GM19452 (cell line): ENCODE measurements around the gene MPO.
A peak's percentile ranks its signal among the peaks of the same experiment; 100 is the strongest.

ENCODE experiments used
- ATAC-seq: cut with Tn5 transposase; IDR thresholded peaks from one replicate; pipeline ENCODE4 v1.9.1; 2021; ENCODE audit not compliant: unreplicated experiment

MPO gene, protein sequence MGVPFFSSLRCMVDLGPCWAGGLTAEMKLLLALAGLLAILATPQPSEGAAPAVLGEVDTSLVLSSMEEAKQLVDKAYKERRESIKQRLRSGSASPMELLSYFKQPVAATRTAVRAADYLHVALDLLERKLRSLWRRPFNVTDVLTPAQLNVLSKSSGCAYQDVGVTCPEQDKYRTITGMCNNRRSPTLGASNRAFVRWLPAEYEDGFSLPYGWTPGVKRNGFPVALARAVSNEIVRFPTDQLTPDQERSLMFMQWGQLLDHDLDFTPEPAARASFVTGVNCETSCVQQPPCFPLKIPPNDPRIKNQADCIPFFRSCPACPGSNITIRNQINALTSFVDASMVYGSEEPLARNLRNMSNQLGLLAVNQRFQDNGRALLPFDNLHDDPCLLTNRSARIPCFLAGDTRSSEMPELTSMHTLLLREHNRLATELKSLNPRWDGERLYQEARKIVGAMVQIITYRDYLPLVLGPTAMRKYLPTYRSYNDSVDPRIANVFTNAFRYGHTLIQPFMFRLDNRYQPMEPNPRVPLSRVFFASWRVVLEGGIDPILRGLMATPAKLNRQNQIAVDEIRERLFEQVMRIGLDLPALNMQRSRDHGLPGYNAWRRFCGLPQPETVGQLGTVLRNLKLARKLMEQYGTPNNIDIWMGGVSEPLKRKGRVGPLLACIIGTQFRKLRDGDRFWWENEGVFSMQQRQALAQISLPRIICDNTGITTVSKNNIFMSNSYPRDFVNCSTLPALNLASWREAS

DNA sequence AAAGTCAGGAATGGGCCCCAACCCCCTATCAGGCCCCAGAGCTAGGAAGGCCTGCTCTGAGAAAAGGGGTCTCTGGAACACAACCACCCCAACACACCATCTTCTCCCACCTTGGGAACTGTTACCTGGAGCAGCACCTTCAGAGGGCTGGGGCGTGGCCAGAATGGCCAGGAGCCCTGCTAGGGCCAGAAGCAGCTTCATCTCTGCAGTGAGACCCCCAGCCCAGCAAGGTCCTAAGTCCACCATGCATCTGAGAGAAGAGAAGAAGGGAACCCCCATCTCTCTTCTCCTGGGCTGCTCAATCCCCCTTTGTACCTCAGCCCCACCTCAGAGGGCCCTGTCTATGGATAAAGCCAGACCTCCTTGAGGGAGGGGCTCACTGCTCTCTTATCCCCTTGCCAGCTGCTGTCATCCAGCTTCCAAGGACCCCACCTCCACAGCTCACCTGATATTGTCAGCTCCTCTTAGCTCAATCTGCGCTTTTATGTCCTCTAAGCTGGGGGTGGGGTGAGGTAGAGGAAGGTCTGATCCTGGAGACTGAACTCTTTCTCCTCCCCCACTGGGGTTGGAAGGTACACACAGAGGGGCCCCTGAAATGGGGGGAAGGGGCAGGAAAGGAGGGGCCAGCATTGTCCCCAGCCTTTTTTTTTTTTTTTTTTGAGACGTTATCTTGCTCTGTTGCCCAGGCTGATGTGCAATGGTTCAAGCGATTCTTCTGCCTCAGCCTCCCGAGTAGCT, at the start of gene MPO:
Gene MPO, minus strand, starts transcription at position 456 of the 738 bp plus-strand sequence. Its CDS starts 177 bp downstream, at position 279.
- ATAC-seq, result no peak

DNA sequence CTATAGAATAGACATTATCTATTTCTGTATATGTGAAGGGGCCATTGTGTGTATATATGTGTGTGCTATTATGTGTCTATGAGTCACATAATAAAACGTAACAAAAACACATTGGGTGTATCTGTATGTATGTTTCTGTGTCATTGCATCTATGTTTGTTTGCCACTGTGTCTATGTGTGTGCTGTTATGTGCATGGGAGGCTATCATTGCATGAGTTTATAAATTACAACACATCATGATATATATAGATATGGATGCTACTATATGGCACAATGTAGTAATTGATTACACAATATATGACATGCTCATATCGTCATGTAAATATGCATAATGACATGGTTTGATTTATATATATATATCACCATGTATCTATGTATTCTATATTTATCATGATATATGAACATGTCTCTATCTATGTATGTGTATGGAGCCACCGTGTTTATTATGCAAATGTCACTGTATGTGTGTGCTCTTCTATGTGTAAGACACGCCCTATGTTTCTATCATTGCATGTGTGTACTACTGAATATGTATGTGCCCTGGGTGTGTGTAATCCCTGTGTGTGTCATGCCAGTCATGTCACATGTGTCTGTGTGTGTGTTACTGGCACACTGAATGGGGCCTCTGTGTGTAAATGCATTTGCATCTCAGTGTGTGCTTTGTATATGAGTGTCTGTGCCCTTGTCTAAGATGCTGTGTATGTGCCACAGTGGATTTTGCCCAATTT, 49.2 kb upstream of the MPO start:
- peak; percentile 16 for ATAC-seq

DNA sequence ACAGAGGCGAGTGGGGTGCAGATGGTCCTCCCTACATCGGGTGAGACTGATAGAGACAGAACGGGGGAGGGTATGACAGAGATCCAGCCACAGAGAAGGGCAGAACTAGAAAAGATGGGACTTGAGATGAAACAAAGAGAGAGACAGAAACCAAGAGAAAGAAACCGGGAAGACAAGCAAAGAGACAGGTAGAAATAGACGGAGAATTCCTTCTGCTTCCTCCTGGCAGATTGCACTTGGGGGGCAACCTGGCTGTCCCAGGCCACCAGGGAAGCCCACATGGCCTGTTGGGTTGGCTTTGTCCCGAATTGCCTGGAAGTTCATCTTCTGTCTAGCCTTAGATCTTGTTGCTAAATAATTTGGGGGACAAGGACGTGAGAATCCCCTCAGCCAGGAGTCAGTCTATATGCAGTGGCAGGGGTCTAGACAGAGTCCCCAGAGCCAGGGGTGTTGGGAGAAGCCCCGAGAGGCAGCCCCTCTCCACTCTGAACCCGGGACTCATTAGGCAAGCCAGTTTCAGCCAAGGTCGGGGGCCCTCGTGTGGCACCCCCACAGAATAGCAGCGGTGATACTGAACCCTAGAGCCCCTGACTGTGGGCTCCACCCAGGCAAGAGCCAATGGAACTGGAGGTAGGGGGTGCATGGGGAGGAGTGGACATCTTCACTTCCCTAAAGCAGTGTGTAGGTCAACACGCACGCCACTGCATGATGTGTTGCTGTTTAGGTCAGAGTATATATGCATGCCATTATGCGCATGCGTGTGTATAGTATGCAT, 48.5 kb upstream of the MPO start:
- peak; percentile 43 for ATAC-seq

DNA sequence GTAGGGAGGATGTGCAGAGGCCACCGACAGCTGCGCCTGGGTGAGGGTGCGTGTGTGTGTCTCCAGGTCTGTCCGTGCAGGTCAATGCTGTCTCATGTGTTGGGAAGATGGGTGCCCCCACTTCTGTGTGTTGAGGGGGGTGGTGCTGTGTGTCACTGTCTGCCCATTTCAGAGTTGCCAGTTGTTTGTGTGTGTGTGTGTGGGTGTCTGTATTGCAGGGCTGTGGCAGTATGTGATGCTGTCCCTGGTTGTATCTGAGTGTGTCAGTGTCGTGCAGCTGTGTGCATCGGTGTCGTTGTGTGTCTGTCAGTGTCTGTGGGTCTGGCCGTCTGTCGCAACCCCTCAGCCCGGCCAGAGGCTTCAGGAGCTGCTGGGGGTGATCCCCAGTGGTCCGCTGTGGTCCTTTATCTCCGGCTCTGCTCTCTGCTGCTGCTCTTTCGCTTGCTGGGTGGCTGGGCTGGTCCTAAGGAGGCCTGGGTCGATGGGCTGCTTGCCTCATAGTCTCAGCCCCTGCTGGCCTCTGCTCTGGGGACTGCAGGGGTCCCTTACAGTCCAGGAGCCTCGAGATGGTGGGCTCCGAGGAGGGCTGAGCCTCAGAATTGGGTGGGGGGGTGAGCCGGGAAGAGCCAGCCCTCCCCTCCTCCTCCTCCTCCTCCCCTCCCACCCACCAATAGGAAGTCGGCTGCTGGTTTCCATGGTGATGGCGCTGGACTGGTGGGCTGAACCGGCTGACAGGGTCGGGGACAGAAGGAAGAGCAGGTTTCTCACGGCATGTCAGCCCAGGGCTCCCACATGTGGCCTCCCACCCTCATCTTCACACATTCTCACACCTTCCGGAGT, 47.7 kb upstream of the MPO start, which contains the start of gene TSPOAP1:
Gene TSPOAP1, minus strand, starts transcription at position 601 of the 840 bp plus-strand sequence. CDS start 875 bp downstream, outside the sequence.
- peak; percentile 16 for ATAC-seq

DNA sequence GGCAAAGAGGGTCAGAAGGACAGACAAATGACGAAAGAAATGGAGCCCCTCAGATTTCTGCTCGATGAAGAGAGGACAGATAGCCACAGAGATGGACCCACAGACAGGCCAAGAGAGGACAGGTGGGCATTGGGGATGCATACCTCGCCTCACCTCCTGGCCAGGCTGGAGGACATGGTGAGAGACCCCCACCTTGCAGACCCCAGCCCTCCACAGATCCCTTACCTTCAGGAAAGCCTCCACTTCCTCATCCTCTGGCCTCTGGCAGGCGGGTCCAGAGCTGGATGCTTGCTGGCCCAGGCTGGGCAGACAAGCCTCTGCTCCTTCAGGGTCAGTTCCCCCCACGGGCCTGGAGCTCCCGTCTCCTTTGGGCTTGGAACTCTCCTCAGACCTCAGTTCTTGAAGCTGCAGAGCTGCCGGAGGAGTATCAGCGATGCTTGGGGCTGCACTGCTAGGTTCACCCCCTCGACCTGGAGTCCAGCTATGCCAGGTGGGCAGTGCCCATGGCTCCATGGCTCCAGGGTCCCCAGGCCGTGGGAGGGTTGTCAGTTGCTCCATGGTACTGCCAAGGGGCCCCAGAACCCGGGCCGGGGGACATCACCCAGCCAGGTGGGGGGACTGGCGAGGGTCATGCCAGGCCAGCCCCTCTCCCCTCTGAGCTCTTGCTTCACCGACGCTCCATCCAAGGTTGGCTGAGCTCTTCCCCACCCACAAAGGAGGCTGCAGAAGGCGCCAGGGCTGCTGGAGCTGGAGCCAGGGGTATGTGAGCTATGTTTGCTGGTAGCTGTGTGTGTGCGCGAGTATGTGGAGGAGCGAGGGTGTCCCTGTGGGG, 46.8 kb upstream of the MPO start:
- no peak for ATAC-seq

DNA sequence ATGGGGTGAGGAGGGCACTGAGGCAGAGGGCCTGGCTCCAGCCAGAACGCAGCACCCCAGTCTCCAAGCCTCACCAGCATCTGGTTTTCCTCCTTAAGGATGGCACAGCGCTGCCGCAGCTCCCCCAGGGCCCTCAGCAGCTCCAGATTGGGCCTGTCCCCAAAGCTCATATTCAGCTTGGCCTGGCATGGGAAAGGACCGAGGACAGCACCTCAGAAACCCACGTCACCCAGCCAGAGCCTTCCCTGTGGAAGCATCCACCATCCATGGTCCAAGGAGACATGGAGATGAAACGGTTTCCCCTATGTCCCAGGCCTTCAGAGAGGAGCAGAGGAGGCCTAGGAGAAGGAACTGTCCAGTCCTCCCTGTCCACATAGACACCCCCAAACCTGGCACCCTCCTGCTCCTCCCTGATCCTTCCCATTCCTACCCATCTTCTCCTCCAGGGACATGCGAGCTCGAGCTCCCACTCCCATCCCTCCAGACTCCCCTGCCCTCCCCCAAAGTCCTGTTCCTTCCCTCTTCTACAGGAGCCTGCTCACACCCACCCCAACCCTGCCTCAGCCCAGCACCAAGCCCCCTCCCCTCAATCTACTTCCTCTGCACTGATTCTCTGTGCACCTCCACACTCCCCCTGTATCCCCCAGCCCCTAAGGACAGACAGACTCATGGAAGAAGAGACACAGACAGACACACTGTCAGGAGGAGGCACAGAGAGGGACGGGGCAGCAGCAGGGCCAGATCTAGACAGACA, 46.1 kb upstream of the MPO start:
- no peak for ATAC-seq

DNA sequence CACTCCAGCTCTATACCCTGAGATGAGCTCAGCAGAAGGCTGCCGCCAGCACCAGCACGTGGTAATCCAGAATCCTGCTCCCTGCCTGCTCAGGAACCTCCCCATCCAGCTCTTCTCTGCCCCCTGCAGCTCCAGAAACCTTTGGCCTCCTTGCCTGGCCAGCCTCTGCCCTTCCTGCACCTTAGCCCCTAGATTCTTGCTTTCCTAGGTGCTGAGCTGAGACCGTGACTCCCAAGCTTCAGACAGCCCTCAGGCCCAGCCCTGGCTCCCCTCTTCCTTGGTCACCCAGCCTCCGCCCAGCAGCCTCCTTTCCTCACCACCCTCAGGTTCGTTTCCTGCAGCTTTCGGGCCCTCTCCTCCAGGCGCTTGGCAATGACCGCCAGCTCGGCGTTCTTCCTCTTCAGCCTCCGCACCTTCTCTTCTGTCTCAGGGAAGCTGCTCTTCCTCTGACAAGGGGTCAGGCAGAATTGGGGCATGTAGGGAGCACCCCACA, 45.3 kb upstream of the MPO start:
- no peak for ATAC-seq

DNA sequence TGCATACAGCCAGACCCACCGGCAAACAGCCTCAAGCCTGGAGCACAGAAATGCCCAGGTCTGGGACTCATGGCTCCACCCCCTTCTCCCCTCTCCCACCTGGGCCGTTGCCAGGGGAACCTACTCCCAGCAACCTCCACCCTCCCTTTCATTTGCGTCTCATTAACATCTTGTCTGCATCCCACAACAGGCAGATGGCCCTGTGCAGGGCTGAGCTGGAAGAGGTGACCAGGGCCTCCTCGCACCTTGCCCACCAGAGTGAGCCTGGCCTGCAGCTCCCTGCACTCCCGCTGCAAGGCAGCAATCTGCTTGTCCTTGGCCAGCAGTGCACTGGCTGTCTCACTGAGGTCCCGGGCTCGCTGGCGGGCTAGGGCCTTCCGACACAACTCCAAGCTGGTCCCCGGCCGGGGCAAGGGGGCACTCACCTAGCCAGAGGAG, 44.6 kb upstream of the MPO start:
- no peak for ATAC-seq

DNA sequence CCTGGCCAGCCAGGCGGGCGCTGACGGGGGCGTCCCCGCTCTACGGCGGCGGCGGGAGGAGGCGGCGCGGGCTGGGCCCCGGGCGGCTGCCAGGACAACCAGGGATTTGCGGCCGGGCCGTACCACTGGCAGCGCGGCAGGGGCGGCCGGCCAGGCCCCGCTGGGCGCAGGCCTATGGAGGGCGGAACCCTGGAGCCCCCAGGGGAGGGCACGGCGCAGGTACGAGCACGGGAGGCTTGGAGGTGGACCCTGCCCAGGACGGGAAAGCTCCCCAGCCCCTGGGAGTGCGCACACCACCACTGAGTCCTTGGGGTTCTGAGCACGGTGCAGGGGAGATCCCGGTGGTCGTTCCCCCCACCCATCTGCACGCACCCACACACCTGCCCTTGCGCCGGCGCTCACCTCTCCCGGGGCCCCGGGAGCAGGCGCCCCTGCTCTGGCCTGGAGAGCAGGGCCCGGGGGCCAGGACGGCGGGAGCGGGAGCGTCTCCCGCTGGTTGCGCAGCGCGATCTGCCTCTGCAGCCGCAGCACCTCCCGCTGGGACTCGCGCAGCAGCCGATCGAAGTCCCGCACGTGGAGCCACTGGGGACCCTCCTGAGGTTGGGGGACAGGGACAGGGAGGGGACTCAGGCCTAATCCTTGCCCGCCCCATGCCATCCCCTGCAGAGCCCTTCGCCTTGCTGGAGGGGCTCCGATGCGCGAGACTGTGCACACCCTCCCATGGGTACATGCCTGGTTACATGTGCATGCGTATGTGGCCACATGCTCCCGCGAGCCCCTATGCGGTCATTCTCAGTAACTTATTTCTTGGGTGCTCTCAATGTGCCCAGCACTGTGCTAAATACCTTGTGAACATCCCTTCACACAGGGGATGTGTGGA, 43.9 kb upstream of the MPO start:
- no peak for ATAC-seq

DNA sequence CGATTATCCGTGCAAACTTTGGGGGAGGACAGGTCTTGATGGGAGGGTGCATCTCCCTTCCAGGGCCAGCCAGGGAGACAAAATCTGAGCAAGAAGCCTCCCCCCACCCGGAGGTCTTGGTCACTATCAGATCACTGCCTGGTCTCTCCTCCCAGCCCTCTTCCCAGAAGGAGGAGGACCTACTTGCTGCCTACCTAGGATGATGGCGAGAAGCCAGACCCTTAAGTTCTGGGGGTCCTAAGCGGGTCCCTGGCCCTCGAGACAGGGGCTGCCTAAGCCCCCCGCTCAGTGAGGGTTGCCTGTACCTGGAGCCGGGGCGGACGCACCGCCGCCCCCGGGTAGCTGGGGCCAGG, 43.3 kb upstream of the MPO start:
- no peak for ATAC-seq

DNA sequence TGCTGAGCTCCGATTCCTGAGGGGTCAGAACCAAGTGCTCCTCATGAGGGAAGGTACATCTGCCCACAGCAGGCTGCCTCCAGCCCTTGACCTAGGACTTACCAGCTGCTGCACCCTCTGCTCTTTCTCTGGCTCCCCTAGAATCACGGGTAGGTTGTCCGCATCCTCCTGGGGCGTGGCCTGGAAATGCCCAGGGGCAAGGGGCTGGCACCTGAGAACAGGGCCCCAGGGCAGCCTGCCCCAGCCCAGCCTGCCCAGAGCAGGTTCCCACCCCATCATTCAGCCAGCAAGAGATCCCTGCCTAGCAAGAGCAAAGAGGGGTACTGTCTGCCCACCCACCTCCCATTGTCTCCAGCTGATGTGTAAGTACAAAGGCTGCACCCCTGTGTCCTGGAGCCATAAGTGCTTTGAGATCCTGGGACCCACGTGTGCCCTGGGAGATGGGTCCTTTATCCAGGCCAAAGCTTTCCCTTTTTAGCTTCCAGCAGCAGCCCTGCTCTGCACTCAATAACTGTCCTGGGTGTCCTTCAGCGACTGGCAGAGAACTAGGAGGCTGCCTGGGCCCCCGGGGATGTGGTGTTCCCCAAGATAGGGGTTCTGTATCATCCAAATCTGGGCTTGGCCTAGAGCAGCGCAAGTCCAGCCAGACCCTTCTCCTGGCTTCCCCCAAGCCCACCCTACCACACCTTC, 42.8 kb upstream of the MPO start:
- no peak for ATAC-seq

DNA sequence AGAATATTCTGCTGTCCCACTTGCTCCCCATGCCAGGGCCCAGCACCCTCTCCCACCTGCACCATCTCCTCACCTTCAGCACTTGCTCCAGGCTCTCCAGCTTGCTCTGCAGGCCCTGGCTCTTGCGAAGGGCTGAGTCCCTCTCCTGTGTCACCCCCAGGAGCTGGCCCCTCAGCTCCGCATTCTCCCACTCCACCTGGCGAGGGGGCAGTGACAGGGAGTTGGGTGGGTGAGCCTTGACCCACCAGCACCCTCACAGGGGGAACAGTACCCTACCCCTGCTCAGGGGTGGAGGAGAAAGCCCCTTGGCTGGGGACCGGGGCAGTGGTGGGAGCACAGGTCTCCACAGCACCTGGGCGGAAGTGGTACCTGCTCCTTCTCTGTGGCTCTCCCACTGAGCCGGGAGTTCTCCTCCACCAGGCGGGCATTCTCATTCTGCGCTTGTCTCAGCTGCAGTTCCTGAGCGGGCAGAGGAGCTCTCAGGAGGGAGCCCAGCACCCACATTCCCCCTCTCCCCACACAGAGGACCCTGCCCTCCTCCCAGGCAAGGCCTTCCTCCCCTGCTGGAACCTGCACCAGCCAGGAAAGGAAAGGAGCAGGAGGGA, 41.9 kb upstream of the MPO start:
- no peak for ATAC-seq

DNA sequence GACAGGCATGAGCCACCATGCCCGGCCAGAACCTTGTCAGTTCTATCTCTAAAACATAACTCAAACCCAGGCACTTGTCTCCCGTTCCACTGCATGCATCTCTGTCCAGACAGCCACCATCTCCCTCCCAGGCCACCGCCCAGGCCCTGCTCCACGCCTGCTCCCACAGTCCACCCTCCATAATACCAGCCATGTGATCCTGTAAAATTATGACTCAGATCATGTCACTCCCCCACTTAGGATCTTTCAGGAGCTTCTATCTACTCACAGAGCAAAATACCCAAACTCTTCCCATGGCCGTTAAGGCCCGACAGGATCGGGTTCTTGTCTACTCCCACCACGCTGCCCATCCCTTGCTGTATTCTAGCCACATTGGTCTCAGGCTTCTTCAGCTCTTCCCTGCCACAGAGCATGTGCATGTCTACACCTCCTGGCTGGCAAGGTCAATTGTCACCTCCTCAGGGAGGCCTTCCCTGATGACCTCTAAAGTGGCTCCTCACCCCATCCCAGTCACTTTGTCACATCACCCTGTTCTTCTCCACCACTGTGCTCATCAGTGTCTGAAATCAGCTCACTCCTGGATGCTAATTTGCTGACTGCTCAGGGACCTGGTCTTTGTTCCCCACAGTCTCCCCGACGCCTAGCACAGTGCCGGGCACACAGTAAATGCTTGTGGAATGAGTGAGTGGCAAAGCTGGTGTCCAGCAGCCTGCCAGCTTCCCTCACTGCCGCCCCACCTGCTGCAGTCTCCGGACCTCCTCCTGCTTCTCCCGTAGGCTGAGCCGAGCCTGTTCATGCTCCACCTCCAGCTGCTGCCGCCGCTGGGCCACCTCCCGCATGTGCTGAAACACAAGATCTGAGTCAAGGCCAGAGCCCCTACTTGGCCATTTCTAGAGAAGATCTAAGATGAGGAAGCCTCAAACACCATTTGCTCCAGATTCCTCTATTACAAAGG, 41.1 kb upstream of the MPO start:
- ATAC-seq, result no peak

DNA sequence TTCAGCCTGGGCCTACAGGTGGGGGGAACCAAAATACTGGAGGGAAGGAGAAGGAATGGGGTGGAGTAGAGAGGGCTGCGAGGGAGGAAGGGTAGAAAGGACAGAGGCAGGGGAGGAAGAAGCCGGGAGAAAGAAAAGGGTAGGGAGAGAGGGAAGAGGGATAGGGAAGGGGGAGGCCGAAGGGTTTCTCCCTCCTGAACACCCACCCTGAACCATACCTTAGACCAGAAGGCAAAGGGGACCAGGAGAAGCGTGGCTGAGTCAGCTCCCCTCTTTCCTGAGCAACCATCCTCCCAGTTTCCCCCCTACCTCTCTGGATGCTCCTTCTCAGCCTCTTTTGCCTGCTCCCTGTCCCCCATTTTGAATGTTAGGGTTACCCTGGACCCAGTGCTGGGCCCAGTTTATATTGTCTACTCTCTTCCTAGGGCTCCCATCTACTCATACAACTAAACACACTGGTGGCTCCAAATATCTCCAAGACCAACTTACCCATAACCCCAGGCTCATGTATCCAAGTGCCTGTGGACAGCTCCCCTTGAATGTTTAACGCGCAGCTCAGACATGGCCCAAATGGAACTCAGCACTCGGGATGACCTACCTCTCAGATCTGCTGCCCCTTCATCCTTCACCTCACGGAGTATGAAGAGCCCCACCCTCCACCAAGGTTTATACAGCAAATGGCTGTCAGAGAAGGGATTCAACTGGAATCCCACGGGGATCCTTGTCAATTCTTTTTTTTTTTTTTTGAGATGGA, 40.0 kb upstream of the MPO start:
- no peak for ATAC-seq
